ENCODE data around the gene EBF4. TPM values are rescaled to one million over a fixed set of nuclear protein-coding genes. Genes with fewer than 3 reads are reported as not detected.

EBF4 gene
- total RNA-seq, 1 experiment from 2014 or later, result 11.4 TPM

GRCh38 chr20:2709205-2709981, 16.8 kb downstream of the EBF4 start:
- DNase-seq (ENCODE audit: low read depth, low spot score) (no peak), ATAC-seq (no peak)
- no peak overlapping the region for H3K27ac ChIP-seq (ENCODE audit: low read depth, low read length)
- H3K9me2 ChIP-seq (ENCODE audit: insufficient read depth), result no peaks in the 10 kb centered on the region
- H3K36me3 ChIP-seq (ENCODE audit: control insufficient read depth in 1 of 2, insufficient read depth in 2 of 2, low read length in 2 of 2), result no peaks in the 10 kb centered on the region
- H3K79me2 ChIP-seq (ENCODE audit: insufficient read depth, low read length), result no peaks in the 10 kb centered on the region
- BruUV-seq (replicated peaks), result no TSS peak
- no peaks in the 10 kb centered on the region for H3K4me1 ChIP-seq (ENCODE audit: control insufficient read depth in 1 of 2, insufficient read depth in 2 of 2, low read length in 2 of 2)
- no peaks in the 10 kb centered on the region for H3K9me3 ChIP-seq (ENCODE audit: control insufficient read depth in 1 of 2, insufficient read depth in 1 of 2, low read depth in 1 of 2, low read length in 2 of 2)
- H4K20me1 ChIP-seq (ENCODE audit: insufficient read depth), result no peaks in the 10 kb centered on the region
- ChIA-PET POLR2A (no interaction called here), CTCF (interaction anchor here (0.7 kb wide), 1 partner anchor 31 kb away, joined by 3 read pairs; no protein-coding TSS in a partner anchor), RAD21 (ENCODE audit: low non-redundant PET in 1 of 2, low total read pairs in 2 of 2, uncharacterized antibody in 2 of 2, unreplicated experiment in 2 of 2) (interaction anchor here in 1 of 2 experiments (0.6 kb wide), 1 partner anchor 43 kb away, joined by 3 read pairs; no protein-coding TSS in a partner anchor)
- intact Hi-C loops (cut with micrococcal nuclease), result no loop called here
- H2AFZ ChIP-seq (ENCODE audit: low read depth, low read length, poor library complexity, severe bottlenecking), result no peak overlapping the region
- TF ChIP-seq SRF (IDR thresholded peaks at IDR 0.05; ENCODE audit: low read depth), result no peak
- TF ChIP-seq RAD21 (IDR thresholded peaks at IDR 0.05; ENCODE audit: low read depth), result no peak
- TF ChIP-seq EGR1 (IDR thresholded peaks at IDR 0.05; ENCODE audit: low read depth), result no peak
- no peak overlapping the region for H3K9ac ChIP-seq (ENCODE audit: low read length)
- no peak overlapping the region for H3K4me3 ChIP-seq (replicated peaks in 1 of 2; ENCODE audit: low read depth in 1 of 2, low read length in 2 of 2)
- H3K27me3 ChIP-seq (ENCODE audit: insufficient read depth, low read length), result no peaks in the 10 kb centered on the region
- no peak overlapping the region for H3K4me2 ChIP-seq (ENCODE audit: low read length)

- ATAC-seq (peak; percentile 83), DNase-seq (ENCODE audit: low read depth, low spot score) (no peak)
- Histone ChIP-seq H3K27me3 (ENCODE audit: insufficient read depth, low read length) (no peaks in the 10 kb centered on the region), H3K4me3 (replicated peaks in 1 of 2; ENCODE audit: low read depth in 1 of 2, low read length in 2 of 2) (no peak overlapping the region), H3K9me2 (ENCODE audit: insufficient read depth) (no peaks in the 10 kb centered on the region), H2AFZ (ENCODE audit: low read depth, low read length, poor library complexity, severe bottlenecking) (no peak overlapping the region), H3K9ac (ENCODE audit: low read length) (no peak overlapping the region), H3K4me2 (ENCODE audit: low read length) (no peak overlapping the region), H3K27ac (ENCODE audit: low read depth, low read length) (no peak overlapping the region), H3K36me3 (ENCODE audit: control insufficient read depth in 1 of 2, insufficient read depth in 2 of 2, low read length in 2 of 2) (no peaks in the 10 kb centered on the region), H4K20me1 (ENCODE audit: insufficient read depth) (no peaks in the 10 kb centered on the region), H3K9me3 (ENCODE audit: control insufficient read depth in 1 of 2, insufficient read depth in 1 of 2, low read depth in 1 of 2, low read length in 2 of 2) (no peaks in the 10 kb centered on the region), H3K4me1 (ENCODE audit: control insufficient read depth in 1 of 2, insufficient read depth in 2 of 2, low read length in 2 of 2) (no peaks in the 10 kb centered on the region), H3K79me2 (ENCODE audit: insufficient read depth, low read length) (no peaks in the 10 kb centered on the region)
- TF ChIP-seq JUND (IDR thresholded peaks at IDR 0.05) (no peak), SIN3A (IDR thresholded peaks at IDR 0.05; ENCODE audit: low read depth) (no peak), EZH2phosphoT487 (IDR thresholded peaks at IDR 0.05; ENCODE audit: borderline replicate concordance) (no peak), CTCF (IDR thresholded peaks at IDR 0.05 in 2 of 3, conservative IDR thresholded peaks at IDR 0.05 in 1 of 3; ENCODE audit: borderline replicate concordance in 1 of 3, insufficient read depth in 1 of 3, low read depth in 2 of 3, low read length in 2 of 3) (peak; percentile 38 to 60 (median 47); a peak in 4 of 6 replicates), EZH2 (IDR thresholded peaks at IDR 0.05) (no peak), RAD21 (IDR thresholded peaks at IDR 0.05; ENCODE audit: low read depth) (peak; percentile 55), MAX (IDR thresholded peaks at IDR 0.05) (no peak)
- ChIA-PET POLR2A (no interaction called here), CTCF (interaction anchor here (0.6 to 1.4 kb wide), 2 partner anchors 27 to 287 kb away, joined by 3 read pairs; no protein-coding TSS in a partner anchor), RAD21 (ENCODE audit: low non-redundant PET in 1 of 2, low total read pairs in 2 of 2, uncharacterized antibody in 2 of 2, unreplicated experiment in 2 of 2) (no interaction called here)
- intact Hi-C loops (cut with micrococcal nuclease), result no loop called here
- BruUV-seq (replicated peaks), result no TSS peak
These were observed 20.7 kb downstream of the EBF4 start for GRCh38 chr20:2713285-2713684.
